Thoracic aorta (tissue), 2 donors: ENCODE data around the gene CDH2. TPM values are rescaled to one million over a fixed set of nuclear protein-coding genes. Genes with fewer than 3 reads are reported as not detected.

ENCODE experiments used
- ATAC-seq: fragments of 150-250 bp; one replicate; pipeline ENCODE4 v1.8.0; 2017; ENCODE audit warnings: low read depth; ENCODE audit not compliant: insufficient number of reproducible peaks, low FRiP score
- DNase-seq: peaks from one replicate; pipeline ENCODE4 v3.0.0-alpha.2; 2020; ENCODE audit warnings: low spot score
- H3K27ac ChIP-seq, 2 donors: fragments of 200-600 bp; sonication (generic); 1 replicate in 1 of 2; 2 replicates in 1 of 2; pipeline ENCODE4 v1.5.1; 2016; ENCODE audit warnings: mild to moderate bottlenecking in 2 of 2, moderate library complexity in 2 of 2
- H3K27me3 ChIP-seq: fragments of 200-600 bp; sonication (generic); replicated peaks from 2 replicates; pipeline ENCODE4 v1.6.0; 2016; ENCODE audit warnings: mild to moderate bottlenecking; ENCODE audit not compliant: insufficient read depth
- H3K36me3 ChIP-seq: fragments of 200-600 bp; sonication (generic); one replicate; pipeline ENCODE4 v1.5.1; 2016
- H3K4me1 ChIP-seq, 2 donors: fragments of 200-600 bp; sonication (generic); 1 replicate in 1 of 2; 2 replicates in 1 of 2; pipeline versions ENCODE4 v1.5.1 to v1.6.0; 2016; ENCODE audit warnings: low read depth in 2 of 2, mild to moderate bottlenecking in 1 of 2; ENCODE audit not compliant: control insufficient read depth in 1 of 2
- H3K4me3 ChIP-seq: fragments of 200-600 bp; sonication (generic); 2 replicates; pipeline ENCODE4 v1.5.1; 2016; ENCODE audit warnings: mild to moderate bottlenecking
- H3K9me3 ChIP-seq: fragments of 200-600 bp; sonication (generic); 2 replicates; pipeline ENCODE4 v1.5.1; 2016
- total RNA-seq, 2 donors: library from RNA; depleted of rRNA; stranded (reverse); fragments of >200 nt; gene quantifications; one replicate each; pipeline versions ENCODE4 v1.1.0 to v1.2.3, GENCODE V29; 2016
- TF ChIP-seq, protein P1 (sequence below): fragments of 200-600 bp; sonication (generic); IDR thresholded peaks from one replicate; pipeline ENCODE4 v1.5.1; 2019; ENCODE audit warnings: antibody characterized with exemption

CDH2 gene
- 10 to 100 TPM; 25.9 to 37.9 TPM for total RNA-seq

DNA sequence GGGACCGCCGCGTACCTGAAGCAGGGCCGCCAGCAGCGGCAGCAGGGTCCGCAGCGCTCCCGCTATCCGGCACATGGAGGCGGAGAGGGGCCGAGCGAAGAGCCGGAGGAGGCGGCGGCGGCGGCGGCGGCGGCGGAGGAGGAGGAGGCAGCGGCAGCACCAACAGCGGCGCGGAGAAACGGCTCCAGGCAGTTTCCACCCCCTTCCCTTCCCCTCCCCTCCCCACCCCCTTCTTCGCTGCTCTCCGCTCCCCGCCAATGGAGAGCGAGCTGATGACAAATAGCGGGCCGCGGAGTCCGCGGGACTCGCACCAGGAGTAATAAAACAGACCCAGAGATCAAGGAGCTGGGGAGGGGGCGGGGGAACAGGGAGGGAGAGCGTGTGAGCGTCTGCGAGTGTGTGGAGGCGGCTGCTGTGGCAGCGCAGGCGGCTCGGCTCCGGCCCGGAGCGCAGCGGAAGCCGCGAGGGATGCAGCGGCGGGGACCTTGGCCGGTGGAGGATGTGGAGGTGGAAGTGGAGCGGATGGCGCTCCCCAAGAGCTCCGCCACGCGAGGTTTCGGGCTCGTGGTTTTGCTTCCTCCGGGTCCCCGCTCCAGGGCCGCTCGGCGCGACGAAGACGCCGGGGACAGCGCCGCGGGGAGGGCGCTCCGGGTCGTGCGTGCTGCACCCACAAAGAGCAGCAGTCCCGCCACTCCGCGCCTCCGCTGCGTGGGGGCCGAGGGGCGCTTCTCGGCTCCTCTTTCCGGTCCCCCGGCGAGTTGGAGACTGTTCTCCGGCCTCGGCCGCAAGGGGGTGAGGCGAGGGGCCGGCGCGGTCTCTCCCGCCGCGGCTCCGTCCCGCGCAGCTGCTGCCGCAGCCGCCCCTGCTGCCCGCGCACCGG is at the start of gene CDH2:
Gene CDH2, minus strand, starts transcription at position 183 of the 880 bp plus-strand sequence. Its CDS starts 108 bp downstream, at position 75.
- Histone ChIP-seq H3K9me3 (no peaks in the 10 kb centered on the region), H3K36me3 (no peaks in the 10 kb centered on the region), H3K27ac (peak within 1 kb of the TSS; percentile 79 to 83), H3K27me3 (no peaks in the 10 kb centered on the region), H3K4me3 (peak within 1 kb of the TSS; percentile 85), H3K4me1 (peaks cover 0 to 22% of the 10 kb centered on the region in 2 donors)
- peak; percentile 21 for ATAC-seq
- TF ChIP-seq, protein P1, sequence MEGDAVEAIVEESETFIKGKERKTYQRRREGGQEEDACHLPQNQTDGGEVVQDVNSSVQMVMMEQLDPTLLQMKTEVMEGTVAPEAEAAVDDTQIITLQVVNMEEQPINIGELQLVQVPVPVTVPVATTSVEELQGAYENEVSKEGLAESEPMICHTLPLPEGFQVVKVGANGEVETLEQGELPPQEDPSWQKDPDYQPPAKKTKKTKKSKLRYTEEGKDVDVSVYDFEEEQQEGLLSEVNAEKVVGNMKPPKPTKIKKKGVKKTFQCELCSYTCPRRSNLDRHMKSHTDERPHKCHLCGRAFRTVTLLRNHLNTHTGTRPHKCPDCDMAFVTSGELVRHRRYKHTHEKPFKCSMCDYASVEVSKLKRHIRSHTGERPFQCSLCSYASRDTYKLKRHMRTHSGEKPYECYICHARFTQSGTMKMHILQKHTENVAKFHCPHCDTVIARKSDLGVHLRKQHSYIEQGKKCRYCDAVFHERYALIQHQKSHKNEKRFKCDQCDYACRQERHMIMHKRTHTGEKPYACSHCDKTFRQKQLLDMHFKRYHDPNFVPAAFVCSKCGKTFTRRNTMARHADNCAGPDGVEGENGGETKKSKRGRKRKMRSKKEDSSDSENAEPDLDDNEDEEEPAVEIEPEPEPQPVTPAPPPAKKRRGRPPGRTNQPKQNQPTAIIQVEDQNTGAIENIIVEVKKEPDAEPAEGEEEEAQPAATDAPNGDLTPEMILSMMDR, result peak; percentile 25
- no peak for DNase-seq

DNA sequence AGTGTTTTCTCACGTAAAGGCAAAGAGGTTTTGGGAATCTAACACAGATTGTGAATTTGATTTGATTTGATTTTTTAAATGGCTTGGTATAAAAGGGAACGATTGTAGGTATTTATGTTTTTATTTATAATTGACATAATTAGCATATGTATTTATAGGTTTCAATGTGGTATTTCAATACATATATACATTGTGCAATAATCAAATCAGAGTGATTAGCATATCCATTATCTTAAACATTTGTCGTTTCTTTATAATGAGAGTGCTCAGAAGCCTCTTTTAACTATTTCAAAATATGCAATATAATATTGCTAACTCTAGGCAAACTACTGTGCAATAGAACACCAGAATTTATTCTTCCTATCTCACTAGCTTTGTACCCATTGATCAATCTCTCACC is 35.1 kb upstream of the CDH2 start:
- Histone ChIP-seq H3K9me3 (no peaks in the 10 kb centered on the region), H3K36me3 (no peaks in the 10 kb centered on the region), H3K27me3 (no peaks in the 10 kb centered on the region), H3K27ac (no peak overlapping the region), H3K4me1 (no peaks in the 10 kb centered on the region), H3K4me3 (no peak overlapping the region)
- no peak for ATAC-seq
- no peak for DNase-seq
- TF ChIP-seq, protein P1, result no peak

DNA sequence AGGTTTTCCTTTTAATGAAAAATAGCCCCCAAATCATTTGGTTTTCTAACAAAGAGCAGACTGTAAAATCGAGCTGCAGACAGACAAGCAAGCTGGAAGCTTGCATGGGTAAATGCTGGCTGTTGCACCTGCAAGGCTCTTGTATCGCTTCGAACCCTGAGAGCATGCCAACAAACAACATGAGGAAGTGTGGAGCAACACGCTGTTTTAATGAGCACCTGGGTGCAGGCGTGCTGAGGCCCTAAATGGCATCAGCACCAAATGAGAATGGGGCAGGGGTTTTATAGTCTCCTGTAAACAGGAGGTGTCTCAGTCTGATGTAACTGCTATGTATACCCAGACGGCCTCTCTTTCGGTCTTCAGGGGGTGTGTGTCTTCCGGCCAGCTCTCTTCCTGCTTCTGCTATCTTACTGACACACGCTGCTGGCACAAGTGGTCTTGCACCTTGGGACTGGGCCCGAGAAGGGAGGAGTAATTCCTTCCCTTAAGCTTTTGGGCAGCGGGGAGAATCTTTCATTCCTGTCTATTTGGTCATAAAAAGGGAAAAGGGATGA is 31.9 kb upstream of the CDH2 start:
- Histone ChIP-seq H3K36me3 (no peaks in the 10 kb centered on the region), H3K27me3 (no peaks in the 10 kb centered on the region), H3K9me3 (no peaks in the 10 kb centered on the region), H3K4me1 (peaks cover 0 to 5% of the 10 kb centered on the region in 2 donors), H3K4me3 (no peak overlapping the region), H3K27ac (no peak overlapping the region)
- ATAC-seq (no peak), DNase-seq (no peak)
- TF ChIP-seq, protein P1, result no peak

DNA sequence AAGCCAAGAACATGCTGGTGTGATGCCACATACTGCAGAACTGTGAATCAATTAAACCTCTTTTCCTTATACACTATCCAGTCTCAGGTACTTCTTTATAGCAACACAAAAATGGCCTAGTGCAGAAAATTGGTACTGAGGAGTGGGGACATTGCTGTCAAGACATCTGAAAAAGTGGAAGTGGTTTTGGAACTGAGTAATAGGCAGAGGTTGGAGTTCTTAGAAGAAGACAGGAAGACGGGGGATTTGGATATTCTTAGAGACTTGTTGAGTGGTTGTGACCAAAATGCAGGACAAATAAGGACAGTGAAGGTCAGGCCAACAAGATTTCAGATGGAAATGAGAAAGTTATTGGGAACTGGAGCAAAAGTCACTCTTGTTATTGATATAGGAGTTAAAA is 31.3 kb upstream of the CDH2 start:
- Histone ChIP-seq H3K27me3 (no peaks in the 10 kb centered on the region), H3K4me3 (no peak overlapping the region), H3K36me3 (no peaks in the 10 kb centered on the region), H3K9me3 (no peaks in the 10 kb centered on the region), H3K4me1 (peaks cover 0 to 5% of the 10 kb centered on the region in 2 donors), H3K27ac (no peak overlapping the region)
- TF ChIP-seq, protein P1, result no peak
- no peak for DNase-seq
- ATAC-seq, result no peak

DNA sequence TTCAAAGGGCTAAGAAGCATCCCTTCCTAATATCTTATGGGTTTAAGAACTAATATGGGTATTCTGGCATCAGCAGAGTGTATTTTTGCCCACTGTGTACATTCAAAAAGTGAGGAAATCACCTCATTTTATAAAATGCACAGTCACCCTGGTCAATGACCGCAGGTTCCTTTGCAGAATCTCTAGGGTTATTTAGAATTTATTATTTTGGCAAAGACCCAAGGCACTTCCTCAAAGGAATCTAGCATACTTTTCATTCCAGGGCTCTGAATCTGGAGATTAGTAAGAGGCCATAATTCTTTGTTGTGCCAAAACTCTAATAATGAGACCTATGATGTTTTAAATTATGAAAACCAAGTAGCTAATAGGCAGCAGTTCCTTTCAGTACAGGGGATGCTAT is 27.2 kb upstream of the CDH2 start:
- H3K9me3 ChIP-seq, result no peaks in the 10 kb centered on the region
- peaks cover 0 to 5% of the 10 kb centered on the region in 2 donors for H3K4me1 ChIP-seq
- no peak overlapping the region for H3K27ac ChIP-seq
- H3K4me3 ChIP-seq, result no peak overlapping the region
- H3K27me3 ChIP-seq, result no peaks in the 10 kb centered on the region
- TF ChIP-seq, protein P1, result no peak
- ATAC-seq, result no peak
- no peaks in the 10 kb centered on the region for H3K36me3 ChIP-seq
- no peak for DNase-seq
